Keratinocyte (primary cell): Measurements from ENCODE around the gene HADHB.

ENCODE experiments used
- CTCF ChIP-seq, 3 experiments: IDR thresholded peaks in 1 of 3; conservative IDR thresholded peaks in 1 of 3; optimal IDR thresholded peaks in 1 of 3; 2 replicates in 2 of 3; 3 replicates in 1 of 3; pipeline versions ENCODE3 to v1.5.1; 2011; ENCODE audit warnings: low read length in 3 of 3, mild to moderate bottlenecking in 3 of 3, moderate library complexity in 2 of 3, control low read depth in 1 of 3, inconsistent platforms in 1 of 3; ENCODE audit not compliant: insufficient read depth in 2 of 3; ENCODE audit errors: extremely low read depth in 1 of 3
- EZH2 ChIP-seq: IDR thresholded peaks from one replicate; pipeline ENCODE4 v1.6.1; 2012; ENCODE audit warnings: inconsistent platforms, mild to moderate bottlenecking, low read length, moderate library complexity

GRCh38 chr2:26245231-26245732, 543 bp downstream of the HADHB start:
- no peak for TF ChIP-seq CTCF (optimal IDR thresholded peaks at IDR 0.05 in 1 of 3, IDR thresholded peaks at IDR 0.05 in 1 of 3, conservative IDR thresholded peaks at IDR 0.05 in 1 of 3; ENCODE audit: extremely low read depth in 1 of 3, insufficient read depth in 2 of 3, low read length in 3 of 3)
- no peak for TF ChIP-seq EZH2
